Measurements from ENCODE around the gene LTBP3. TPM values are rescaled to one million over a fixed set of nuclear protein-coding genes. Genes with fewer than 3 reads are reported as not detected.
A peak's percentile ranks its signal among the peaks of the same experiment; 100 is the strongest.

LTBP3 gene
- total and polyA plus RNA-seq, 2 of the 13 experiments (the other 11 are each of a cell fraction or from before 2014, with no cell fraction given): 12.2 to 68.1 TPM

GRCh38 chr11:65489706-65490320 lies 68.3 kb downstream of the LTBP3 start (continued):
- TF ChIP-seq ZFP36 (IDR thresholded peaks at IDR 0.05; ENCODE audit: borderline replicate concordance, low read depth, low read length, partially characterized antibody): no peak
- TF ChIP-seq EP300 (IDR thresholded peaks at IDR 0.05; ENCODE audit: low read depth in 2 of 2, low read length in 2 of 2): peak; percentile 25 to 72; a peak in 3 of 4 replicates
- TF ChIP-seq EP300 (CRISPR knock-in tag; IDR thresholded peaks at IDR 0.05; ENCODE audit: borderline replicate concordance): peak; percentile 12; the same call in 1 of the 2 replicates
- TF ChIP-seq MTERF4 (CRISPR knock-in tag; IDR thresholded peaks at IDR 0.05): no peak
- peak; percentile 81 for TF ChIP-seq PAXIP1 (CRISPR knock-in tag; conservative IDR thresholded peaks at IDR 0.05)
- peak; percentile 41; the same call in 1 of the 2 replicates for TF ChIP-seq NR2F6 (IDR thresholded peaks at IDR 0.05)
- peak; percentile 72 for TF ChIP-seq NR2F6 (CRISPR knock-in tag; IDR thresholded peaks at IDR 0.05)
- TF ChIP-seq, protein P1, sequence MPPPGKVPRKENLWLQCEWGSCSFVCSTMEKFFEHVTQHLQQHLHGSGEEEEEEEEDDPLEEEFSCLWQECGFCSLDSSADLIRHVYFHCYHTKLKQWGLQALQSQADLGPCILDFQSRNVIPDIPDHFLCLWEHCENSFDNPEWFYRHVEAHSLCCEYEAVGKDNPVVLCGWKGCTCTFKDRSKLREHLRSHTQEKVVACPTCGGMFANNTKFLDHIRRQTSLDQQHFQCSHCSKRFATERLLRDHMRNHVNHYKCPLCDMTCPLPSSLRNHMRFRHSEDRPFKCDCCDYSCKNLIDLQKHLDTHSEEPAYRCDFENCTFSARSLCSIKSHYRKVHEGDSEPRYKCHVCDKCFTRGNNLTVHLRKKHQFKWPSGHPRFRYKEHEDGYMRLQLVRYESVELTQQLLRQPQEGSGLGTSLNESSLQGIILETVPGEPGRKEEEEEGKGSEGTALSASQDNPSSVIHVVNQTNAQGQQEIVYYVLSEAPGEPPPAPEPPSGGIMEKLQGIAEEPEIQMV (CRISPR knock-in tag; IDR thresholded peaks at IDR 0.05; ENCODE audit: low read depth): 0 out of 2 replicates have a peak, but pooled peaks have one; percentile 54
- 0 out of 2 replicates have a peak, but pooled peaks have one; percentile 17 for TF ChIP-seq ZNF724P (CRISPR knock-in tag; IDR thresholded peaks at IDR 0.05; ENCODE audit: borderline replicate concordance)
- TF ChIP-seq PPARG (CRISPR knock-in tag; conservative IDR thresholded peaks at IDR 0.05): peak; percentile 74
- TF ChIP-seq, protein P2, sequence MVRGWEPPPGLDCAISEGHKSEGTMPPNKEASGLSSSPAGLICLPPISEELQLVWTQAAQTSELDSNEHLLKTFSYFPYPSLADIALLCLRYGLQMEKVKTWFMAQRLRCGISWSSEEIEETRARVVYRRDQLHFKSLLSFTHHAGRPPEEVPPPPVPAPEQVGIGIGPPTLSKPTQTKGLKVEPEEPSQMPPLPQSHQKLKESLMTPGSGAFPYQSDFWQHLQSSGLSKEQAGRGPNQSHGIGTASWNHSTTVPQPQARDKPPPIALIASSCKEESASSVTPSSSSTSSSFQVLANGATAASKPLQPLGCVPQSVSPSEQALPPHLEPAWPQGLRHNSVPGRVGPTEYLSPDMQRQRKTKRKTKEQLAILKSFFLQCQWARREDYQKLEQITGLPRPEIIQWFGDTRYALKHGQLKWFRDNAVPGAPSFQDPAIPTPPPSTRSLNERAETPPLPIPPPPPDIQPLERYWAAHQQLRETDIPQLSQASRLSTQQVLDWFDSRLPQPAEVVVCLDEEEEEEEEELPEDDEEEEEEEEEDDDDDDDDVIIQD (CRISPR knock-in tag; IDR thresholded peaks at IDR 0.05; ENCODE audit: low read depth): peak; percentile 42; the same call in 1 of the 2 replicates
- TF ChIP-seq XRCC5 (optimal IDR thresholded peaks at IDR 0.05; ENCODE audit: low read length): no peak
- TF ChIP-seq FOSL2 (CRISPR knock-in tag; IDR thresholded peaks at IDR 0.05): peak; percentile 57
- TF ChIP-seq ZFY (CRISPR knock-in tag; IDR thresholded peaks at IDR 0.05): peak; percentile 61
- peak; percentile 9; the same call in 1 of the 2 replicates for TF ChIP-seq PHF8 (CRISPR knock-in tag; IDR thresholded peaks at IDR 0.05)
- peak; percentile 31; the same call in 1 of the 2 replicates for TF ChIP-seq HDAC2 (CRISPR knock-in tag; IDR thresholded peaks at IDR 0.05)
- TF ChIP-seq, protein P3, sequence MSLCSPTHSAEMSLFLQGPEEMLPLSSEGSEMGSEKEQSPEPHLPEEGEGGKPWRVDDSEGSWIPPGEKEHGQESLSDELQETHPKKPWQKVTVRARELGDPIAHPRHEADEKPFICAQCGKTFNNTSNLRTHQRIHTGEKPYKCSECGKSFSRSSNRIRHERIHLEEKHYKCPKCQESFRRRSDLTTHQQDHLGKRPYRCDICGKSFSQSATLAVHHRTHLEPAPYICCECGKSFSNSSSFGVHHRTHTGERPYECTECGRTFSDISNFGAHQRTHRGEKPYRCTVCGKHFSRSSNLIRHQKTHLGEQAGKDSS (CRISPR knock-in tag; IDR thresholded peaks at IDR 0.05; ENCODE audit: borderline replicate concordance, low read depth): peak; percentile 32; the same call in 1 of the 2 replicates
- TF ChIP-seq ZNF709 (CRISPR knock-in tag; IDR thresholded peaks at IDR 0.05): no peak
- no peak for TF ChIP-seq RBM22 (optimal IDR thresholded peaks at IDR 0.05; ENCODE audit: low read length)
- peak; percentile 59 for TF ChIP-seq POLR2G (IDR thresholded peaks at IDR 0.05; ENCODE audit: low read depth, low read length)
- TF ChIP-seq HIVEP1 (CRISPR knock-in tag; IDR thresholded peaks at IDR 0.05): peak; percentile 19; the same call in 1 of the 2 replicates
- TF ChIP-seq SMAD1 (CRISPR knock-in tag; IDR thresholded peaks at IDR 0.05; ENCODE audit: borderline replicate concordance, low read depth): no peak
- TF ChIP-seq SIN3B (IDR thresholded peaks at IDR 0.05; ENCODE audit: low read length): no peak
